Smooth muscle cell (in vitro differentiated cells): ENCODE results near the gene PAPPA2. TPM values are rescaled to one million over a fixed set of nuclear protein-coding genes. Genes with fewer than 3 reads are reported as not detected.
"Not testable (repeated sequence)": the region's sequence is repeated elsewhere in the genome, so short reads cannot be mapped to it uniquely, and the experiment has no call there.

Source experiments
- DNase-seq: peaks from one replicate; lab custom pipeline; 2025; ENCODE audit not compliant: unreplicated experiment; lab: John Stamatoyannopoulos, UW
- H2AFZ ChIP-seq: fragments of 200-600 bp; sonication (generic); 2 replicates; pipeline ENCODE4 v1.6.0; 2016; ENCODE audit warnings: antibody characterized with exemption, low read depth, mild to moderate bottlenecking
- H3F3A ChIP-seq: fragments of 200-600 bp; sonication (generic); 2 replicates; pipeline ENCODE4 v1.6.0; 2017; ENCODE audit warnings: antibody characterized with exemption, low read depth
- H3K27ac ChIP-seq: fragments of 200-600 bp; sonication (generic); 2 replicates; pipeline ENCODE4 v1.5.1; 2016; ENCODE audit warnings: low read depth, mild to moderate bottlenecking
- H3K27me3 ChIP-seq: fragments of 200-600 bp; sonication (generic); 2 replicates; pipeline ENCODE4 v1.6.1; 2016; ENCODE audit warnings: low read depth, mild to moderate bottlenecking
- H3K36me3 ChIP-seq: fragments of 200-600 bp; sonication (generic); 2 replicates; pipeline ENCODE4 v1.5.1; 2016; ENCODE audit warnings: low read depth
- H3K4me1 ChIP-seq: fragments of 200-600 bp; sonication (generic); 2 replicates; pipeline ENCODE4 v1.5.1; 2016; ENCODE audit warnings: low read depth
- H3K4me2 ChIP-seq: fragments of 200-600 bp; sonication (generic); 2 replicates; pipeline ENCODE4 v1.6.0; 2016; ENCODE audit warnings: mild to moderate bottlenecking
- H3K4me3 ChIP-seq: fragments of 200-600 bp; sonication (generic); 2 replicates; pipeline ENCODE4 v1.5.1; 2016; ENCODE audit warnings: mild to moderate bottlenecking
- H3K79me2 ChIP-seq: fragments of 200-600 bp; sonication (generic); 2 replicates; pipeline ENCODE4 v1.6.0; 2016; ENCODE audit warnings: low read depth, mild to moderate bottlenecking
- H3K9ac ChIP-seq: fragments of 200-600 bp; sonication (generic); 2 replicates; pipeline ENCODE4 v1.6.0; 2016; ENCODE audit warnings: low read depth
- H3K9me3 ChIP-seq: fragments of 200-600 bp; sonication (generic); replicated peaks from 2 replicates; pipeline ENCODE4 v1.5.1; 2016; ENCODE audit warnings: low read depth
- H4K20me1 ChIP-seq: fragments of 200-600 bp; sonication (generic); 2 replicates; pipeline ENCODE4 v1.6.0; 2016; ENCODE audit warnings: low read depth
- WGBS: methylation state at CpG from one replicate; pipeline ENCODE4 v1.1.7; 2016; ENCODE audit warnings: low lambda C conversion rate; 5-methylcytosine and 5-hydroxymethylcytosine counted together
- polyA plus RNA-seq: library from polyadenylated mRNA; unstranded; fragments of >200 nt; fragmentation: Nextera tagmentation; extraction: Ambion mirVana; gene quantifications from 2 replicates; pipeline ENCODE4 v1.2.1, GENCODE V29; 2016
- total RNA-seq: library from RNA; depleted of rRNA; stranded (reverse); fragments of >200 nt; gene quantifications from 2 replicates; pipeline ENCODE4 v1.2.3, GENCODE V29; 2014
- TF ChIP-seq, protein P1 (sequence below): fragments of 200-600 bp; sonication (generic); IDR thresholded peaks from 2 replicates; pipeline ENCODE4 v1.5.1; 2017; ENCODE audit warnings: borderline replicate concordance, mild to moderate bottlenecking, antibody characterized with exemption; ENCODE audit not compliant: insufficient read depth, poor library complexity, severe bottlenecking

PAPPA2 gene
- total and polyA plus RNA-seq, 2 experiments from 2014 or later: 0.03 to 0.27 TPM

DNA sequence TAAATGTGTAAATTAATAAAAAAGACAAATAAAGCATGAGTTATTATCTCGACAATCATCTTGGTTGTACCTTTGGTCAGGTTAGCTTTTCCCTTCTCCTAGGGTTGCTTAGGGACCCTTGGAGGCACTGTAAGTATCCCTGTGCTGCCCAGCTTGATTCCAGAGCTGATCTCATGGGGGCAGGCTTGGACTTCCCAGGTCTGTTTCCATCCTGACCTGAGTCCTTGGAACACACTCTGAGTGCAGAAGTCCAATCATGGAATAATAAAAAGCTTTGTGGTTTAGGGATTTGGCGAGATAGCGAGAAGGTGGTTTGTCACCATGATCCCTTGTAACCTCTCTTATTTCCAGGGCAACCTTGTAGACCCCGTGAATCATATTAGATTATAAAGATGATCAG, 18.7 kb upstream of the PAPPA2 start:
- TF ChIP-seq, protein P1, sequence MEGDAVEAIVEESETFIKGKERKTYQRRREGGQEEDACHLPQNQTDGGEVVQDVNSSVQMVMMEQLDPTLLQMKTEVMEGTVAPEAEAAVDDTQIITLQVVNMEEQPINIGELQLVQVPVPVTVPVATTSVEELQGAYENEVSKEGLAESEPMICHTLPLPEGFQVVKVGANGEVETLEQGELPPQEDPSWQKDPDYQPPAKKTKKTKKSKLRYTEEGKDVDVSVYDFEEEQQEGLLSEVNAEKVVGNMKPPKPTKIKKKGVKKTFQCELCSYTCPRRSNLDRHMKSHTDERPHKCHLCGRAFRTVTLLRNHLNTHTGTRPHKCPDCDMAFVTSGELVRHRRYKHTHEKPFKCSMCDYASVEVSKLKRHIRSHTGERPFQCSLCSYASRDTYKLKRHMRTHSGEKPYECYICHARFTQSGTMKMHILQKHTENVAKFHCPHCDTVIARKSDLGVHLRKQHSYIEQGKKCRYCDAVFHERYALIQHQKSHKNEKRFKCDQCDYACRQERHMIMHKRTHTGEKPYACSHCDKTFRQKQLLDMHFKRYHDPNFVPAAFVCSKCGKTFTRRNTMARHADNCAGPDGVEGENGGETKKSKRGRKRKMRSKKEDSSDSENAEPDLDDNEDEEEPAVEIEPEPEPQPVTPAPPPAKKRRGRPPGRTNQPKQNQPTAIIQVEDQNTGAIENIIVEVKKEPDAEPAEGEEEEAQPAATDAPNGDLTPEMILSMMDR: no peak
- 71% methylated on average over 4 of the region's 4 CpGs for WGBS
- Histone ChIP-seq H4K20me1 (no peaks in the 10 kb centered on the region), H3K79me2 (no peaks in the 10 kb centered on the region), H3F3A (no peaks in the 10 kb centered on the region), H3K4me2 (no peak overlapping the region), H3K9me3 (no peaks in the 10 kb centered on the region), H3K27ac (no peak overlapping the region), H3K36me3 (no peaks in the 10 kb centered on the region), H3K27me3 (no peaks in the 10 kb centered on the region), H3K4me1 (peaks cover 5% of the 10 kb centered on the region), H3K4me3 (no peak overlapping the region), H2AFZ (no peak overlapping the region), H3K9ac (no peak overlapping the region)
- DNase-seq: no peak

- Histone ChIP-seq H3K4me3 (no peak overlapping the region), H3K9me3 (no peaks in the 10 kb centered on the region), H3K27ac (no peak overlapping the region), H3K4me1 (peaks cover 5% of the 10 kb centered on the region), H3K36me3 (no peaks in the 10 kb centered on the region), H4K20me1 (no peaks in the 10 kb centered on the region), H3K27me3 (no peaks in the 10 kb centered on the region), H3K4me2 (no peak overlapping the region), H2AFZ (no peak overlapping the region), H3F3A (no peaks in the 10 kb centered on the region), H3K9ac (no peak overlapping the region), H3K79me2 (no peaks in the 10 kb centered on the region)
- DNase-seq: no peak
- TF ChIP-seq, protein P1: no peak
- WGBS: 79% methylated on average over 2 of the region's 2 CpGs
Measured at GRCh38 chr1:176445402-176445801, 17.6 kb upstream of the PAPPA2 start.

- Histone ChIP-seq H3K9me3 (no peaks in the 10 kb centered on the region), H3K79me2 (no peaks in the 10 kb centered on the region), H3K27ac (no peak overlapping the region), H3K27me3 (no peaks in the 10 kb centered on the region), H3K36me3 (no peaks in the 10 kb centered on the region), H3F3A (no peaks in the 10 kb centered on the region), H2AFZ (no peak overlapping the region), H3K4me3 (no peak overlapping the region), H3K4me1 (peaks cover 5% of the 10 kb centered on the region), H3K4me2 (no peak overlapping the region), H4K20me1 (no peaks in the 10 kb centered on the region), H3K9ac (no peak overlapping the region)
- DNase-seq: no peak
- 80% methylated on average over 4 of the region's 4 CpGs for WGBS
- TF ChIP-seq, protein P1: no peak
Measured at GRCh38 chr1:176448340-176448739, 14.6 kb upstream of the PAPPA2 start.

- no peaks in the 10 kb centered on the region for H3K36me3 ChIP-seq
- TF ChIP-seq, protein P1: no peak
- H4K20me1 ChIP-seq: no peaks in the 10 kb centered on the region
- no peaks in the 10 kb centered on the region for H3K79me2 ChIP-seq
- WGBS: 52% methylated on average over 1 of the region's 1 CpG
- H3K9ac ChIP-seq: no peak overlapping the region
- H3F3A ChIP-seq: no peaks in the 10 kb centered on the region
- no peak overlapping the region for H2AFZ ChIP-seq
- no peak overlapping the region for H3K4me3 ChIP-seq
- peak overlapping the region; percentile 78 for H3K27ac ChIP-seq
- no peak overlapping the region for H3K4me2 ChIP-seq
- H3K9me3 ChIP-seq: no peaks in the 10 kb centered on the region
- H3K27me3 ChIP-seq: no peaks in the 10 kb centered on the region
- H3K4me1 ChIP-seq: peaks cover 5% of the 10 kb centered on the region
- DNase-seq: no peak
Measured at GRCh38 chr1:176450526-176450925, 12.4 kb upstream of the PAPPA2 start.

DNA sequence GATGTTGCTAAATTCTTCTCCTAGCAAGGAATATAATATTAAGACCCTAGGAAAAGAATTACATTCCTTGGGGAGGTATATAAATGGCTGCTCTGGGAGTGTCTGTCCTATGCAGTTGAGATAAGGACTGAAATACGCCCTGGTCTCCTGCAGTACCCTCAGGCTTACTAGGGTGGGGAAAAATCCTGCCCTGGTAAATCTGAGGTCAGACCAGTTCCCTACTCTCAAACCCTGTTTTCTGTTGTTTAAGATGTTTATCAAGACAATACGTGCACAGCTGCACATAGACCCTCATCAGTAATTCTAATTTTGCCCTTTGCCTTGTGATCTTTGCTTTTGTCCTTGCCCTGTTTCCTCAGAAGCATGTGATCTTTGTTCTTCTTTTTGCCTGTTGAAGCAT, 11.2 kb upstream of the PAPPA2 start:
- not testable (repeated sequence) for H4K20me1 ChIP-seq, H3K4me2 ChIP-seq, H3F3A ChIP-seq, H3K79me2 ChIP-seq, H2AFZ ChIP-seq, H3K9ac ChIP-seq, DNase-seq, H3K4me3 ChIP-seq, H3K27me3 ChIP-seq, H3K9me3 ChIP-seq, H3K4me1 ChIP-seq, H3K27ac ChIP-seq, H3K36me3 ChIP-seq
- 77% methylated on average over 2 of the region's 2 CpGs for WGBS
